ENCODE data around the gene SHROOM1. TPM values are rescaled to one million over a fixed set of nuclear protein-coding genes. Genes with fewer than 3 reads are reported as not detected.
"Not testable (repeated sequence)": the region's sequence is repeated elsewhere in the genome, so short reads cannot be mapped to it uniquely, and the experiment has no call there.

SHROOM1 gene
- total RNA-seq, 1 experiment from 2014 or later, result 22.7 TPM

DNA sequence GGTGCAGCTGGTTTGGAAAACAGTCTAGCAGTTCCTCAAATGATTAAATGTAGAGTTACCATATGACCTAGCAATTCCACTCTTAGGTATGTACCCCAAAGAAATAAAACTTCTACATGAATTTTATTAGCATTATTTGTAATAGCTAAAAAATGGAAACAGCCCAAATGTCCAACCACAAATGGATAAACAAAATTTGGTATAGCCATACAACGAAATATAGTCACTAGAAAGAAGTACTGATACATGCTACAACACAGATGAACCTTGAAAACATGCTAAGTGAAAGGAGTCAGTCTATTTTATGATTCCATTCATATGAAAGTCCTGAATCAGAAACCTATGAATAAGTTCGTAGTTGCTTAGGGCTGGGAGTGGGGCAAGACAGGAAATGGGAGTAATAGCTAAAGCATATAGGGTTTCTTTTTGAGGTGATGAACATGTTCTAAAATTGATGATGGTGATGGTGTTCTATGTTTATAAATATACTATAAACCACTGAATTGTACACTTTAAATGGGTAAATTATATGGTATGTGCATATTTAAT is 29.5 kb upstream of the SHROOM1 start:
- peaks cover 13% of the 10 kb centered on the region for H3K27me3 Mint-ChIP-seq (ENCODE audit: insufficient read depth, unreplicated experiment)
- intact Hi-C loops (cut with micrococcal nuclease), result no loop called here
- no peak for TF ChIP-seq CTCF (IDR thresholded peaks at IDR 0.05; ENCODE audit: unreplicated experiment)
- POLR2A ChIA-PET, result interaction anchor here (0.7 to 1.9 kb wide), 4 partner anchors 13 to 105 kb away, joined by 3 to 7 read pairs (median 4); no protein-coding TSS in a partner anchor
- no TSS peak for BruUV-seq (replicated peaks)
- no peak for DNase-seq (ENCODE audit: unreplicated experiment)
- H3K4me1 Mint-ChIP-seq (ENCODE audit: insufficient read depth, unreplicated experiment), result no peaks in the 10 kb centered on the region
- no peak overlapping the region for H3K27ac Mint-ChIP-seq (ENCODE audit: low read depth, unreplicated experiment)
- H3K36me3 Mint-ChIP-seq (ENCODE audit: insufficient read depth, unreplicated experiment), result no peaks in the 10 kb centered on the region
- no peaks in the 10 kb centered on the region for H3K9me3 Mint-ChIP-seq (ENCODE audit: unreplicated experiment)
- no peak overlapping the region for H3K4me3 Mint-ChIP-seq (ENCODE audit: unreplicated experiment)
- CTCF ChIA-PET, result interaction anchor here (0.8 to 13.6 kb wide), 7 partner anchors 8 to 333 kb away, joined by 3 to 211 read pairs (median 7); partner anchors contain the start of gene SHROOM1

GRCh38 chr5:132856011-132856410 is 25.6 kb upstream of the SHROOM1 start:
- no peak for DNase-seq (ENCODE audit: unreplicated experiment)
- CTCF ChIA-PET, result interaction anchor here (0.7 to 13.6 kb wide), 5 partner anchors 9 to 617 kb away, joined by 3 to 211 read pairs (median 4); partner anchors contain the start of genes GDF9, SHROOM1 and UQCRQ
- Mint-ChIP-seq H3K36me3 (ENCODE audit: insufficient read depth, unreplicated experiment) (no peaks in the 10 kb centered on the region), H3K9me3 (ENCODE audit: unreplicated experiment) (no peaks in the 10 kb centered on the region), H3K27me3 (ENCODE audit: insufficient read depth, unreplicated experiment) (peaks cover 13% of the 10 kb centered on the region), H3K4me1 (ENCODE audit: insufficient read depth, unreplicated experiment) (no peaks in the 10 kb centered on the region), H3K27ac (ENCODE audit: low read depth, unreplicated experiment) (no peak overlapping the region), H3K4me3 (ENCODE audit: unreplicated experiment) (no peak overlapping the region)
- intact Hi-C loops (cut with micrococcal nuclease), result no loop called here
- BruUV-seq (replicated peaks), result no TSS peak
- POLR2A ChIA-PET, result interaction anchor here (2.0 to 4.8 kb wide), 3 partner anchors 8 to 16 kb away, joined by 4 to 53 read pairs (median 20); partner anchors contain the start of genes GDF9 and UQCRQ
- TF ChIP-seq CTCF (IDR thresholded peaks at IDR 0.05; ENCODE audit: unreplicated experiment), result no peak

- DNase-seq (ENCODE audit: unreplicated experiment); H3K27ac Mint-ChIP-seq (ENCODE audit: low read depth, unreplicated experiment); H3K4me1 Mint-ChIP-seq (ENCODE audit: insufficient read depth, unreplicated experiment); BruUV-seq (replicated peaks); H3K4me3 Mint-ChIP-seq (ENCODE audit: unreplicated experiment); intact Hi-C loops (cut with micrococcal nuclease); H3K9me3 Mint-ChIP-seq (ENCODE audit: unreplicated experiment); H3K36me3 Mint-ChIP-seq (ENCODE audit: insufficient read depth, unreplicated experiment): not testable (repeated sequence)
- POLR2A ChIA-PET, result interaction anchor here (0.5 to 4.8 kb wide), 7 partner anchors 9 to 983 kb away, joined by 3 to 53 read pairs (median 4); partner anchors contain the start of genes GDF9 and UQCRQ
- CTCF ChIA-PET, result interaction anchor here (0.7 to 6.6 kb wide), 7 partner anchors 10 to 616 kb away, joined by 3 to 37 read pairs (median 4); partner anchors contain the start of genes GDF9 and UQCRQ
- peaks cover 13% of the 10 kb centered on the region for H3K27me3 Mint-ChIP-seq (ENCODE audit: insufficient read depth, unreplicated experiment)
These were observed 24.5 kb upstream of the SHROOM1 start for GRCh38 chr5:132854992-132855391.

DNA sequence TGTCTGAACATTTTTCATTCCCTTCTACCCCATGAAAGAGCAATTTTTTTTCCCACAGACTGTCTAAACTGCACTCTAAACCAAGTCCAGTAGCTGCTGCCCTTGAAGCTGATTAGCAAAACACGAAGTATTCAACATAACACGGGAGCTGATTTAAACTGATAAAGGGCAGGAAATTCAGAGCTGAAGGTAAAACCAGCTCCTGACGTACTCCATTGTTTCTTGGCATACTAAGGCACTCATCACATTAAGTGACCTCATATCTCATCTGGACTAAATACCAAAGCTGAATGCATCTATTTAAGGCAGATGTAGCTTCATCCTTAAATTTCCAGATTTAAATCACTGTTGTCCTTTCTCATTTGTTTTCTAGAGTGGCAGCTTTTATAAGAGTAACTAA is 23.9 kb upstream of the SHROOM1 start:
- intact Hi-C loops (cut with micrococcal nuclease), result no loop called here
- Mint-ChIP-seq H3K9me3 (ENCODE audit: unreplicated experiment) (no peaks in the 10 kb centered on the region), H3K36me3 (ENCODE audit: insufficient read depth, unreplicated experiment) (no peaks in the 10 kb centered on the region), H3K27me3 (ENCODE audit: insufficient read depth, unreplicated experiment) (peaks cover 13% of the 10 kb centered on the region), H3K27ac (ENCODE audit: low read depth, unreplicated experiment) (no peak overlapping the region), H3K4me3 (ENCODE audit: unreplicated experiment) (no peak overlapping the region), H3K4me1 (ENCODE audit: insufficient read depth, unreplicated experiment) (no peaks in the 10 kb centered on the region)
- no peak for DNase-seq (ENCODE audit: unreplicated experiment)
- ChIA-PET CTCF (interaction anchor here (0.7 to 6.6 kb wide), 7 partner anchors 9 to 54 kb away, joined by 3 to 37 read pairs (median 4); partner anchors contain the start of genes GDF9 and UQCRQ), POLR2A (interaction anchor here (1.0 to 4.8 kb wide), 5 partner anchors 9 to 22 kb away, joined by 3 to 53 read pairs (median 11); partner anchors contain the start of genes GDF9 and UQCRQ)
- no TSS peak for BruUV-seq (replicated peaks)
- TF ChIP-seq CTCF (IDR thresholded peaks at IDR 0.05; ENCODE audit: unreplicated experiment), result no peak
